ENCODE data around the gene CCDC92B. TPM values are rescaled to one million over a fixed set of nuclear protein-coding genes. Genes with fewer than 3 reads are reported as not detected.

Gene CCDC92B
- total and polyA plus RNA-seq, 10 of the 15 experiments (the other 5 are each of a cell fraction or from before 2014, with no cell fraction given): not detected

GRCh38 chr17:2704031-2704889 is 45.2 kb downstream of the CCDC92B start:
- Histone ChIP-seq H3K27me3 (replicated peaks in 1 of 2; ENCODE audit: control insufficient read depth in 2 of 2, insufficient read depth in 2 of 2, low read length in 1 of 2) (no peaks in the 10 kb centered on the region), H3K79me2 (ENCODE audit: control insufficient read depth, insufficient read depth, low read length) (peaks cover 42% of the 10 kb centered on the region), H3K9ac (ENCODE audit: control insufficient read depth, insufficient read depth, low read length) (no peak overlapping the region), H3K4me2 (ENCODE audit: control insufficient read depth, insufficient read depth) (no peak overlapping the region), H3K9me3 (replicated peaks; ENCODE audit: control insufficient read depth, insufficient read depth, low read length) (no peaks in the 10 kb centered on the region), H3K27ac (ENCODE audit: control insufficient read depth, insufficient read depth) (no peak overlapping the region), H2AFZ (ENCODE audit: control insufficient read depth, low read depth, low read length) (no peak overlapping the region), H3K36me3 (ENCODE audit: control insufficient read depth in 2 of 2, insufficient read depth in 2 of 2, low read length in 1 of 2) (peaks cover 9 to 50% of the 10 kb centered on the region in 2 experiments; a peak in 3 of 4 replicates), H3K4me1 (ENCODE audit: control insufficient read depth, insufficient read depth, low read length) (peaks cover 11% of the 10 kb centered on the region), H4K20me1 (ENCODE audit: control insufficient read depth, insufficient read depth) (peaks cover 5% of the 10 kb centered on the region; the same call in 1 of the 2 replicates), H3K4me3 (no peak overlapping the region)
- no TSS peak for BruUV-seq (replicated peaks)
- intact Hi-C loops (cut with micrococcal nuclease; ENCODE audit: unreplicated experiment) (no loop called here), in situ Hi-C loops (cut with MboI) (no loop called here)
- FAIRE-seq (no peak), DNase-seq (ENCODE audit: low read depth, low spot score) (no peak), ATAC-seq (no peak)
- TF ChIP-seq IRF4 (IDR thresholded peaks at IDR 0.05; ENCODE audit: low read depth, low read length): no peak
- TF ChIP-seq POLR2A (IDR thresholded peaks at IDR 0.05; ENCODE audit: low read depth, low read length): peak; percentile 40; the same call in 1 of the 2 replicates
- ChIA-PET RAD21 (ENCODE audit: unreplicated experiment) (no interaction called here), SMC1A (ENCODE audit: uncharacterized antibody, unreplicated experiment) (no interaction called here), CTCF (interaction anchor here (0.6 kb wide), 1 partner anchor 103 kb away, joined by 4 read pairs; no protein-coding TSS in a partner anchor), POLR2A (no interaction called here)
- WGBS (ENCODE audit: insufficient coverage, insufficient replicate concordance, low lambda C conversion rate, missing lambda C conversion rate): 91% methylated on average over 37 of the region's 38 CpGs

GRCh38 chr17:2703606-2704005 is 45.8 kb downstream of the CCDC92B start:
- DNase-seq (ENCODE audit: low read depth, low spot score): no peak
- CTCF ChIA-PET: no interaction called here
- ATAC-seq: no peak

More at GRCh38 chr17:2703606-2704005, 45.8 kb downstream of the CCDC92B start:
- Histone ChIP-seq H3K4me3 (no peak overlapping the region), H3K27ac (ENCODE audit: control insufficient read depth, insufficient read depth) (no peak overlapping the region), H2AFZ (ENCODE audit: control insufficient read depth, low read depth, low read length) (no peak overlapping the region), H3K4me1 (ENCODE audit: control insufficient read depth, insufficient read depth, low read length) (peaks cover 6% of the 10 kb centered on the region; the same call in 1 of the 2 replicates), H3K9me3 (replicated peaks; ENCODE audit: control insufficient read depth, insufficient read depth, low read length) (no peaks in the 10 kb centered on the region), H3K9ac (ENCODE audit: control insufficient read depth, insufficient read depth, low read length) (no peak overlapping the region), H4K20me1 (ENCODE audit: control insufficient read depth, insufficient read depth) (peaks cover 5% of the 10 kb centered on the region; the same call in 1 of the 2 replicates), H3K79me2 (ENCODE audit: control insufficient read depth, insufficient read depth, low read length) (peaks cover 36% of the 10 kb centered on the region), H3K36me3 (ENCODE audit: control insufficient read depth in 2 of 2, insufficient read depth in 2 of 2, low read length in 1 of 2) (peaks cover 9 to 50% of the 10 kb centered on the region in 2 experiments; a peak in 3 of 4 replicates), H3K4me2 (ENCODE audit: control insufficient read depth, insufficient read depth) (no peak overlapping the region), H3K27me3 (replicated peaks in 1 of 2; ENCODE audit: control insufficient read depth in 2 of 2, insufficient read depth in 2 of 2, low read length in 1 of 2) (no peaks in the 10 kb centered on the region)
- no peak for TF ChIP-seq CHD1 (IDR thresholded peaks at IDR 0.05; ENCODE audit: low read depth, low read length)
- no peak for TF ChIP-seq NBN (IDR thresholded peaks at IDR 0.05)
- no peak for TF ChIP-seq EZH2 (IDR thresholded peaks at IDR 0.05; ENCODE audit: borderline replicate concordance, control insufficient read depth, low read depth, low read length)
- no peak for TF ChIP-seq KAT2A (conservative IDR thresholded peaks at IDR 0.05; ENCODE audit: control insufficient read depth, low read depth, low read length)
- no peak for TF ChIP-seq TARDBP (IDR thresholded peaks at IDR 0.05; ENCODE audit: borderline replicate concordance)
- TF ChIP-seq SREBF1 (IDR thresholded peaks at IDR 0.05; ENCODE audit: low read length): no peak
- TF ChIP-seq NFXL1 (IDR thresholded peaks at IDR 0.05; ENCODE audit: borderline replicate concordance): no peak
- no peak for TF ChIP-seq SMAD1 (IDR thresholded peaks at IDR 0.05; ENCODE audit: low read depth, partially characterized antibody)
- no peak for TF ChIP-seq ZBTB40 (IDR thresholded peaks at IDR 0.05; ENCODE audit: borderline replicate concordance)
- TF ChIP-seq RBBP5 (conservative IDR thresholded peaks at IDR 0.05): no peak
- TF ChIP-seq FOXM1 (IDR thresholded peaks at IDR 0.05; ENCODE audit: low read depth, low read length): no peak
- no peak for TF ChIP-seq FOS (IDR thresholded peaks at IDR 0.05; ENCODE audit: borderline replicate concordance, extremely low read depth, insufficient read length)
- TF ChIP-seq JUNB (IDR thresholded peaks at IDR 0.05): no peak
- BruUV-seq (replicated peaks): no TSS peak
- in situ Hi-C loops (cut with MboI): no loop called here
- SMC1A ChIA-PET (ENCODE audit: uncharacterized antibody, unreplicated experiment): no interaction called here
- POLR2A ChIA-PET: no interaction called here
- WGBS (ENCODE audit: insufficient coverage, insufficient replicate concordance, low lambda C conversion rate, missing lambda C conversion rate): 93% methylated on average over 16 of the region's 16 CpGs
- RAD21 ChIA-PET (ENCODE audit: unreplicated experiment): no interaction called here
- no peak for FAIRE-seq
- intact Hi-C loops (cut with micrococcal nuclease; ENCODE audit: unreplicated experiment): no loop called here

All from GM12878 (cell line).